ENCODE results near the gene CTBP2.

Gene CTBP2

GRCh38 chr10:125125951-125126735 lies 34.2 kb downstream of the CTBP2 start:
- DNase-seq (ENCODE audit: low read depth), result no peak

GRCh38 chr10:125124907-125125306 lies 35.5 kb downstream of the CTBP2 start:
- no peak for DNase-seq (ENCODE audit: low read depth)

- no peak for DNase-seq (ENCODE audit: low read depth)
These were observed 36.3 kb downstream of the CTBP2 start for GRCh38 chr10:125124115-125124487.

GRCh38 chr10:125123476-125124114 lies 36.8 kb downstream of the CTBP2 start:
- no peak for DNase-seq (ENCODE audit: low read depth)

GRCh38 chr10:125122566-125122965 lies 37.8 kb downstream of the CTBP2 start:
- DNase-seq (ENCODE audit: low read depth), result no peak

DNA sequence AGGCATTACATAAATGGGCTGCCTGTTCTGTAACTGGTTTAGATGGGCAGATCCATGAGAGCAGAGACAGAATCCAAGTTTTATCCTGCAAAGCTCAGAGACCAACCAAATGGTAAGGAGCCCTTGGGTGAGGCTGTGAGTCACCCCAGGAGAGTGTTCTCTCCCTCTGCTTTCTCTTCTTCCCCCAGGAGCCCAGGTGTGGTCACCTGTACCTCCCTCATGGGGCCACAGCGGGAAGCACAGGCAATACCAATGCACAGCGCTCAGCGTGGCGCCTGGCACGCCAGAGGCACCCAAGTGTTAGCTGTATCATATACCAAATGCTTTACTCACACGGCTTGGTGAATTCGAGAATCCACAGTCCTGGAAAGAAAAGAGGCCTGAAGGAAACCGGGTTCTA lies 39.4 kb downstream of the CTBP2 start:
- no peak for DNase-seq (ENCODE audit: low read depth)

- DNase-seq (ENCODE audit: low read depth), result no peak
These were observed 40.2 kb downstream of the CTBP2 start for GRCh38 chr10:125120053-125120710.

DNA sequence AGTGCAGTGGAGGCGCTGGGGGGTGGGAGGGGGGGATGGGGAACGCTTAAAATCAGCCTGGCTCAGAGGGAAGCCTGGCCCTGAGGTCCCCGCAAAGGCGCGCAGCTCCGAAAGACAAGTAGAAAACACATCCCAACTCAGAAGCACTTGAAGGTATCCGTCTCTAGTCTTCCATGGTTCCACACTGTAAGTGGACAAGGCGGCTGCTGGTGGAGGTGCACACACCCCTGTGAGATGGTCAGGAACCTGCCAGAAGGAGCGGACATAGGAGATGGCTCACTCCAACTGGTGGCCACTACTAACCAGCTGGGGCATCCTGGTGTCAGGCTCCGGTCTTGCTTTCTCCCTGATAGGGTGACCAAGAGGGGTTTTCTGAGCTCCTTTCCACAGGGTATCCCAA lies 41.7 kb downstream of the CTBP2 start:
- DNase-seq (ENCODE audit: low read depth), result no peak

- no peak for DNase-seq (ENCODE audit: low read depth)
These were observed 42.3 kb downstream of the CTBP2 start for GRCh38 chr10:125118011-125118611.

DNA sequence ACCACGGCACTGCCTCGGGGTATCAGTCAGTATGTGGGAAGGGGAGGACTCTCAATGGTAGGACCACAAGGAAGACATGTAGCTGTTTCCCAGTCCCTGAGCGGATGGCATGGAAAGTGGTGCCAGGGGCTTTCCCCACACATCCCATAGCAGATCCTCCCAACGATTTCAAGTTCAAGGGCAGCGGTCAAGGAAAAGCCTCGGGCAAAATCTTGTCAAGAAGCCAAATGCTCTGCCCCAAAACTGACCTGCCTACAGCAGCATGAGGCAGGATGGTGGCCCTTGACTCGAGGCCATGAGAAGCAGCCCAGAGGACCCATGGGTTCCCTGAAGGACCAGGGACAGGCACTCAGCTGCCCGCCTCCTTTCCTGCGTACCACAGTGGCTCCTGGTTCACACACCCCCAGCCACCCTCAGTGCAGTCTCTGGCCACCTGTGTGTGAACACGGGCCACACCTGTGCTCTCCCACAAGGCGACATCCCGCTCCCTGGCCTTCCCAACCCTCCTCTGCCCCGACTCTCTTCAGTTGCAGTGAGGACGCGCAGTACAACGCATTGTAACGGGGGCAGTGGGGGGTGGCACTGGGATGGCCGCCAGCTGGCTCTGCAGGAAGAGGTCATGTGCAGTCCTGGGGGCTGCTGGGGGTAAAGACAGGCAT lies 43.6 kb downstream of the CTBP2 start:
- no peak for DNase-seq (ENCODE audit: low read depth)

- no peak for DNase-seq (ENCODE audit: low read depth)
These were observed 44.2 kb downstream of the CTBP2 start for GRCh38 chr10:125116041-125116649.

DNA sequence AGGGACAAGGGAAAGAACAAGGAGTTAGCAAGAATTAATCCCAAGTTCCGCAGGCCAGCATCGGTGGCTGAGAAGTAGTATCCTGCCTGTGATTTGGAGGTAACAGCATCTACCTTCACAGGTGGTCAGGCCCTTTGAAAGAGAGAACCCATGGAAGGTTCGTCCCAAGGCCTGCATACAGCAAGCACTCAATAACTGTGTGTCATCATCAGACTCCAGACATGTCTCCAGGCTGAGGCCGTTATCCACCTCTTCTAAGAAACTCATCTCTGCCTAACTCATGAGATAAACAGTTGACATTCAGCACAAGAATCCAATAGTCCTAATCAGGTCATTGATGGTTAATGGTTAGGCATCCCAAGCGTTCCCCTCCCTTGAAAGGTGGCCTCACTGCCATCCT lies 45.0 kb downstream of the CTBP2 start:
- DNase-seq (ENCODE audit: low read depth), result no peak

GRCh38 chr10:125114761-125115391 lies 45.5 kb downstream of the CTBP2 start:
- DNase-seq (ENCODE audit: low read depth), result no peak

- DNase-seq (ENCODE audit: low read depth), result no peak
These were observed 46.5 kb downstream of the CTBP2 start for GRCh38 chr10:125113691-125114371.

- DNase-seq (ENCODE audit: low read depth), result no peak
These were observed 47.5 kb downstream of the CTBP2 start for GRCh38 chr10:125112697-125113494.

GRCh38 chr10:125111118-125111727 lies 49.1 kb downstream of the CTBP2 start:
- no peak for DNase-seq (ENCODE audit: low read depth)

DNA sequence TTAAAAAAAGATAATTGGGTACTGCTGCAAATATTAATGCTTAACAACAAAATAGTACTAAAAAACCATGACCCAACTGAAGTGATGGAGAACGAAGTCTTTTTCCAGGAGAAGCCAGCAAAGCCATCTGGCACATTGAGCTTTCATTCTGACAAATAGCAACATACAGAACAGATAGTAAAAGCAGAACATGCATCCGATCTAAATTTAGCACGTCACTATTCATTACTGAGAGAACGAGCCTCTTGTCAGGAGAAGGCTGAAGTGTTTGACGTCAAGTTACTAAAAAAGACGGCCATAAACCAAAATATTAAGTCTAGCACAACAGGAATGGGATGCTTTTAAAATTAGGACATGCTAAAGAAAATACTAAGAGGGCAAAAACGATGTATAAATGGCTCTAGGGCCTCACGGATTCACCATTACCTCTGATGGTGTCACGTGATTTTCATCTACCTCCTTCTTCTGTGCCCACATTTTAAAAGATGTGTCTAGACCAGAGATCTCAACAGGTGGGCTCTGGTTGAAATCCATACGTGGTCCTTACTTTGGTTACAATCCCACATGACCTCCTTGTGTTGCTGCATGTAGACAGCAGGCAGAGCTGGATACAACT lies 52.3 kb downstream of the CTBP2 start:
- DNase-seq (ENCODE audit: low read depth), result no peak

DNA sequence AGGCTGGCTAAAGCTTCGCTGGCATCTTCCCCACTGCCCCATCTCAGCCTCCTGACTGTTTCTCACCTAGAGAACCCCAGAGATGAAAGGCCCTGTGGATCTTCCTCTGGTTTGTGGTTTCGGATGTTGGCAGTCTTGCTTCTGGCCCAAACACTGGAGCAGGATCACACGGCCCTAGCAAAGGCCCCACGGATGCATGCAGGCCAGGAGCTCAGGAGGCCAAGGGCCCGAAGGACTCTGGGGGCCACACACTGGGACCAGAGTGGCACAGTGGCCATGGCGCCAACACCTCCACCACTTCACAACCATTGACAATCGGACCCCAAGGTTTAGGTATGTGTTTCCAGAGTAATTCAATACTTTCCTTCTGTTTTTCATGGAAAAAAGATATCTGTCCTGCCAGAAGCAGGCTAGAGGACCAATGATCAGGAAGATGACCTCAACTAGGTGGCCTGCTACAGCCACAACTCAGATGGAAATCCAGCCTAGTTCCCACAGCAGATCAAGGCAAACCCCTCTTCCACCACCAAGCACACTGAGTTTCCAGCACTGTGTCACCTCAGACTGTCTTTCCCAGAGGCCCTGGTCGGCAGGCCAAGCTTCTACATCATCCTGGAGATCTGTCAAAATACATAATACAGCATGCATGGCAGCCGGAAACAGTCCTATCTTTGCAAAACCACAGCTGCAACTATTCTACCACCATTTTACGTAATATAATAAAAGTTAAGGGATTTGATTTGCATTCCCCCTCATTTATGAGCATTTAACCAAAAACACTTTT lies 53.0 kb downstream of the CTBP2 start:
- DNase-seq (ENCODE audit: low read depth), result no peak

Data from activated T-helper 9 cell treated with anti-CD3 and anti-CD28 coated beads, Interleukin-2, amount 50 U/mL, for 16 hours (primary cell).